Astrocyte of the spinal cord (primary cell): ENCODE measurements around the gene FGF14.
A peak's percentile ranks its signal among the peaks of the same experiment; 100 is the strongest.

Source experiments
- DNase-seq: peaks from one replicate; pipeline ENCODE4 v3.0.0; 2011; ENCODE audit warnings: low read depth, low spot score
- H3K4me3 ChIP-seq: 2 replicates; pipeline ENCODE4 v1.5.1; 2011; ENCODE audit warnings: low read depth, mild to moderate bottlenecking, low read length, moderate library complexity
- CTCF ChIP-seq: IDR thresholded peaks from 2 replicates; pipeline ENCODE4 v1.5.1; 2012; ENCODE audit warnings: low read depth, mild to moderate bottlenecking, low read length, inconsistent platforms
- in situ Hi-C: cut with HindIII; loops from 2 replicates; pipeline ENCODE4 v1.10.0; 2017; ENCODE audit warnings: low sequenced_read_pairs

Gene FGF14

GRCh38 chr13:102394158-102395053 is 7.4 kb downstream of the FGF14 start:
- in situ Hi-C loops: no loop called here
- TF ChIP-seq CTCF: peak; percentile 31
- peak overlapping the region; percentile 59 for H3K4me3 ChIP-seq
- peak; percentile 87 for DNase-seq

- in situ Hi-C loops: no loop called here
Observed at GRCh38 chr13:102392481-102393209, 9.2 kb downstream of the FGF14 start.

GRCh38 chr13:102386461-102386860 is 15.4 kb downstream of the FGF14 start:
- in situ Hi-C loops: no loop called here
- no peak for DNase-seq
- no peak overlapping the region for H3K4me3 ChIP-seq
- TF ChIP-seq CTCF: no peak

More at GRCh38 chr13:102392481-102393209, 9.2 kb downstream of the FGF14 start:
- no peak for DNase-seq
- no peak for TF ChIP-seq CTCF
- H3K4me3 ChIP-seq: no peak overlapping the region

GRCh38 chr13:102380012-102380411 is 21.8 kb downstream of the FGF14 start:
- no peak for DNase-seq
- TF ChIP-seq CTCF: no peak
- H3K4me3 ChIP-seq: no peak overlapping the region
- in situ Hi-C loops: no loop called here

- in situ Hi-C loops: no loop called here
- no peak for TF ChIP-seq CTCF
Observed at GRCh38 chr13:102376318-102376717, 25.5 kb downstream of the FGF14 start.

GRCh38 chr13:102374726-102375125 is 27.1 kb downstream of the FGF14 start:
- H3K4me3 ChIP-seq: no peak overlapping the region
- DNase-seq: no peak
- in situ Hi-C loops: no loop called here
- no peak for TF ChIP-seq CTCF

More at GRCh38 chr13:102376318-102376717, 25.5 kb downstream of the FGF14 start:
- no peak overlapping the region for H3K4me3 ChIP-seq
- DNase-seq: no peak
